Measurements from ENCODE around the gene DEXI.

The DEXI gene

DNA sequence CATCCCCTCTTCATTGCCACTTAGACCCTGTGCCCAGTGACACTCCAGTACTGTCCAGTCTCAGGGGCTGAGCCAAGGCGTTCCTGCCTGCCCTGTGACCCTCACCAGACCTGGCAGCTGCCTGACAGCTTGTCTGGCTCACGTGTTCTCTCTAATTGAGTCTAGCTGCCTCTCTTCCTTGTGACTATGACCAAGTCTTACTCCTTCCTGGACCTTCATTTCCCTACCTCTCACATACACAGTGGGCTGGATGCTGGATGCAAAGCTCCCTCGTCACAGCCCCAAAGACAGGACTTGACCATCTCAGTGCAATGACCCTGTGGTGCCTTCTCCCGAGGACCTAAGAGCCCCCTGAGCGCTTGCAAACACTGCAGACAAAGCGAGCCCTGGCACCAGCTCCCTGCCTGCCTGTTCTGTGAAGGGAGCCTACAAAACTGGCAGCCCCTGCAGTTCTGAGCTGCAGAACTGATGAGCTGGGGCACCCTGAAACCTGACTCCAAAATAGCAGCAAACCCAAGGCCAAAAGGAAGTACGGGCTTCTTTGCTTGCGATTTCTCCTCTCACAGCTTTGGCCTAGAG is 1.7 kb downstream of the DEXI start:
- peak overlapping the region; percentile 87 to 90 for H3K27ac ChIP-seq

DNA sequence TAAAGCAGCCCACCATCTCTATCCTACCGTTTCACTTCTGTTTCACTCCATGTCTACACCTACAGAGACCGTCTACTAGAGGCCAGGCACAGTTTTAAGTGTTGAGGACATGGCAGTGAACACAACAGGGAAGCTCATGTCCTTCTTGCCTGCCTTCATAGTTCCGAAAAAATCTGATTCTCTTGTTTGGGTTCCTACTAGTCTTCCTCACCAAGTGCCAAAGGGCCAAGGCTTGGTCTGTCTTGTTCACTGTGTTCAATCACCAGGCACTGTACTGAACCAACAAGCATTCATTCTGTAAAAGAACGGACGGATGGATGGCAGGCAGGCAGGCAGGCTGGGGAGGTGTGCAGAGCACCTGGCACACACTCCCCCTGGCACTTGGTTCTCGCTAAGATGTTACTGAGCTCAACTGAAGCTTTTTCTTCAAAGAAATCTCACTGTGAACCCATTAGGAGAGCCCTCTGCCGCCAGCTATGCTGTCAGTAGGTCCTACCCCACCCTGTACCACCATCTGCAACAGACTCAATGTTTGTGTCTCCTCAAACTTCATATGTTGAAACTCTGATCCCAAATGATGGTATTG is 2.5 kb downstream of the DEXI start:
- DNase-seq = no peak
- intact Hi-C loops (cut with DNase I; ENCODE audit: low total_unique reads) = no loop called here
- Histone ChIP-seq H3K27me3 (no peaks in the 10 kb centered on the region), H3K27ac (peak overlapping the region; percentile 87 to 90), H3K9me3 (no peaks in the 10 kb centered on the region), H3K4me3 (peak overlapping the region; percentile 95 to 96), H3K36me3 (no peaks in the 10 kb centered on the region), H3K4me1 (peaks cover 0 to 83% (median 74%) of the 10 kb centered on the region in 4 donors)
- TF ChIP-seq, protein P1, sequence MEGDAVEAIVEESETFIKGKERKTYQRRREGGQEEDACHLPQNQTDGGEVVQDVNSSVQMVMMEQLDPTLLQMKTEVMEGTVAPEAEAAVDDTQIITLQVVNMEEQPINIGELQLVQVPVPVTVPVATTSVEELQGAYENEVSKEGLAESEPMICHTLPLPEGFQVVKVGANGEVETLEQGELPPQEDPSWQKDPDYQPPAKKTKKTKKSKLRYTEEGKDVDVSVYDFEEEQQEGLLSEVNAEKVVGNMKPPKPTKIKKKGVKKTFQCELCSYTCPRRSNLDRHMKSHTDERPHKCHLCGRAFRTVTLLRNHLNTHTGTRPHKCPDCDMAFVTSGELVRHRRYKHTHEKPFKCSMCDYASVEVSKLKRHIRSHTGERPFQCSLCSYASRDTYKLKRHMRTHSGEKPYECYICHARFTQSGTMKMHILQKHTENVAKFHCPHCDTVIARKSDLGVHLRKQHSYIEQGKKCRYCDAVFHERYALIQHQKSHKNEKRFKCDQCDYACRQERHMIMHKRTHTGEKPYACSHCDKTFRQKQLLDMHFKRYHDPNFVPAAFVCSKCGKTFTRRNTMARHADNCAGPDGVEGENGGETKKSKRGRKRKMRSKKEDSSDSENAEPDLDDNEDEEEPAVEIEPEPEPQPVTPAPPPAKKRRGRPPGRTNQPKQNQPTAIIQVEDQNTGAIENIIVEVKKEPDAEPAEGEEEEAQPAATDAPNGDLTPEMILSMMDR (IDR thresholded peaks at IDR 0.05) = no peak

More for the DNA sequence above, 1.7 kb downstream of the DEXI start:
- no peak for DNase-seq
- H3K9me3 ChIP-seq = no peaks in the 10 kb centered on the region
- peaks cover 0 to 82% (median 72%) of the 10 kb centered on the region in 4 donors for H3K4me1 ChIP-seq
- peak overlapping the region; percentile 95 to 96 for H3K4me3 ChIP-seq
- H3K36me3 ChIP-seq = no peaks in the 10 kb centered on the region
- intact Hi-C loops (cut with DNase I; ENCODE audit: low total_unique reads) = no loop called here
- no peaks in the 10 kb centered on the region for H3K27me3 ChIP-seq
- TF ChIP-seq, protein P1 (IDR thresholded peaks at IDR 0.05) = no peak

DNA sequence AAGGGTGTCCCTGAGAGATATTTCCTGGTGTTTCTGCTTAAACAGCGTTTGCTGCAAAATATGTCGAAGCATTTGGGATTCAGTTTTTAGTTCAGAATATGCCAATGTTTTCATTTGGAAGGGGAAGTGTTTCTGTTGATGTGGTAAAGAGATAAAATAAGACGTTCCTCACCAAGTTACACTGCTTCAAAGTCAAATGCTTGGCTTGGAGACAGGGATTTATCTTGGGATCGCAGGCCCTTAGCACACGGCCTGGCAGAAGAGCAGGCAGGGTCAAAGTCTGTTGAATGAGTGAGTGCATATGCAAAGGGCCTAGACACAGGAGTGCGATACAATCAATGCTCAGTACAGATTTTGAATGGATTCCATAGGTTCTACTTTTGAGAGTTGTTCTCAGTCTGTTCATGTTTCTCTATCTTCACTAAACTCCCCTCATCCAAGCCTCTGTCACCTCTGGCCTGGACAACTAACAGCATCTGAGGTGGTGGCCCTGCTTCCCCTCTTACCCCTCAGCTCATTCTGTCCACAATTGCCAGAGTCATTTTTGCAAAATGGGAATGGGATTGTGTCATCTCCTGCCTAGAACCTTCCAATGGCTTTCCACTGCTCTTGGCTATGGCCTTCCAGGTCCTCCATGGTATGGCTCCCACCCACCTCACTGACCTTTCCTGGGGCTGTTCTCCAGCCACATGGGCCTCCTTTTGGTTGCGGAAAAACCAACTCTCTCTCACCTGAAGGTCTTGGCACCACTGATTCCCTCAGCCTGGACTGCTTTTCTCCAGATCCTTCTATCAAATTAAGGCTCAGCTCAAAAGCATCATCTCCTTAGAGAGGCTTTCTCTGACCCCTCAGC is 3.2 kb downstream of the DEXI start:
- TF ChIP-seq, protein P1 (IDR thresholded peaks at IDR 0.05) = no peak
- Histone ChIP-seq H3K27me3 (no peaks in the 10 kb centered on the region), H3K36me3 (peaks cover 0 to 2% (median 0%) of the 10 kb centered on the region in 3 donors), H3K4me3 (peak overlapping the region; percentile 28 to 95), H3K27ac (peak overlapping the region; percentile 87 to 90), H3K9me3 (no peaks in the 10 kb centered on the region), H3K4me1 (peaks cover 0 to 91% (median 79%) of the 10 kb centered on the region in 4 donors)
- intact Hi-C loops (cut with DNase I; ENCODE audit: low total_unique reads) = no loop called here
- no peak for DNase-seq

DNA sequence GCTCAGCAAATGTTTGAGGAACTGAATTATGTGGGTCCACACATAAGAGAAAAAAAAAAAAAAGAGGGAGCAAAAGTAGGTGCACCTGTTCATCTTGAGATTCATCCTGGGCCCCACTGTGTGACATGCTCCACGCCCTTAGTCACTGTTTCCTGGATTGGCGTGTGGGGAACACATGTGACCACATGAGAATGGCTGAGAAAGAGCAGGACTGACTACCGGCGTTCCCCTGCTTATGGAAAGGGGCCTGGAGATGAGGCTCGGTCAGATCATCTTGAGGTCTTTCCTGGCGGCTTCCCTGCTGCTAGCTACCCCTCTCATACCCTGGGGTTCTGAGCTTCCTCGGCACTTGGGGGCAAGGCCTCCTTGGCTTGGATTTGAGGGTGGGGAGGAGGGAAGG is 3.9 kb downstream of the DEXI start:
- intact Hi-C loops (cut with DNase I; ENCODE audit: low total_unique reads) = no loop called here
- Histone ChIP-seq H3K4me1 (peaks cover 0 to 91% (median 74%) of the 10 kb centered on the region in 4 donors), H3K4me3 (peak overlapping the region; percentile 28 to 95), H3K9me3 (no peaks in the 10 kb centered on the region), H3K27ac (peak overlapping the region; percentile 87 to 90), H3K27me3 (no peaks in the 10 kb centered on the region), H3K36me3 (peaks cover 0 to 9% (median 7%) of the 10 kb centered on the region in 3 donors)
- DNase-seq = no peak
- TF ChIP-seq, protein P1 (IDR thresholded peaks at IDR 0.05) = no peak

DNA sequence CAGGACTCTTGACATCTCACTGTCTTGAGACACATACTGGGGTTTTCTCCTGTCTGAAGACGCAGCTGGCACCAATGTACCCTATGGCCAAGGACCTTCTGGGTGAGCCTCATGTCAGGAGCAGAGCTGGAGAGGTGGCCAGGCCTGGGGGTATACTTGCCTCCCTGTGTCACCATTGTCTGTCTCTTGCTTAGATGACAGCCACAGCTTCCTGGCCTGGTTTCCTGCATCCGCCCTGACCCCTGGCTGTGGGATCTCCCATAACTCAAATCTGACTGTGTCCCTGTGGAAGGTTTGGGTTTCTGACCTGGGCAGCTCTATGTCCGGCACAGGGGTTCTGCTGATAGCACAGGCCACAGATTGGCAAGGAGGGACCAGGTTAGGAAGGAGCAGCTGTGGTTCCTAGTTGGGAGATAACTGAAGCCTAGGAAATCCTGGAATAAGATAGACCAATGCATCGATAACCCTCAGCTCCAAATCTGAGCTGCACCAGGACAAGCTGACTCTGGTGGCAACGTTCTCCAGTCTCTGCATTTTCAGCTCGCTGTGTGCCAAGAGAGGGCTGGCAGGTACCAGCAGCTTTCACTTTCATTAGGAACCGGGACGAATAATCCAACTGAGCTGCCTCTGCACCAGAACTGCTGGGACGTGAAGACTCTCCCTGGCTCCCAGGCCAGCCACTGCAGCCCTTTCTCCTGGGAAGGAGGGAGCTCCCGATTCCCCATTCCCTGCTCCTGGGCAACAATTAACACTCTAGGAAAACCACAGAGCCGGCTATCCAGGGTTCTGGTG is 5.0 kb downstream of the DEXI start:
- DNase-seq = no peak
- Histone ChIP-seq H3K36me3 (peaks cover 0 to 13% (median 11%) of the 10 kb centered on the region in 3 donors), H3K27ac (peak overlapping the region; percentile 87 to 90), H3K4me1 (peaks cover 0 to 85% (median 66%) of the 10 kb centered on the region in 4 donors), H3K4me3 (peak overlapping the region; percentile 28 to 95), H3K27me3 (no peaks in the 10 kb centered on the region), H3K9me3 (no peaks in the 10 kb centered on the region)
- TF ChIP-seq, protein P1 (IDR thresholded peaks at IDR 0.05) = no peak
- intact Hi-C loops (cut with DNase I; ENCODE audit: low total_unique reads) = no loop called here
